Tibial nerve (tissue), 4 donors: ENCODE measurements around the gene ZNF385B.

Experiments used
- EP300 ChIP-seq, 2 donors: sonication (generic); formaldehyde crosslinking; IDR thresholded peaks; one replicate each; pipeline ENCODE4 v1.6.1; 2017; ENCODE audit warnings: antibody characterized with exemption in 2 of 2, mild to moderate bottlenecking in 1 of 2
- POLR2A ChIP-seq, 2 donors: fragments of 450-650 bp; IDR thresholded peaks; one replicate each; pipeline ENCODE4 v1.6.1; 2017; ENCODE audit warnings: antibody characterized with exemption in 2 of 2, mild to moderate bottlenecking in 2 of 2, moderate library complexity in 2 of 2
- TF ChIP-seq, protein P1 (sequence below), 5 experiments: fragments of 200-600 bp in 3 of 5; fragments of 450-650 bp in 2 of 5; sonication (generic) in 3 of 5; IDR thresholded peaks; one replicate each; pipeline ENCODE4 v1.5.1; 2016 to 2019; ENCODE audit warnings: antibody characterized with exemption in 5 of 5, mild to moderate bottlenecking in 3 of 5, moderate library complexity in 2 of 5

DNA sequence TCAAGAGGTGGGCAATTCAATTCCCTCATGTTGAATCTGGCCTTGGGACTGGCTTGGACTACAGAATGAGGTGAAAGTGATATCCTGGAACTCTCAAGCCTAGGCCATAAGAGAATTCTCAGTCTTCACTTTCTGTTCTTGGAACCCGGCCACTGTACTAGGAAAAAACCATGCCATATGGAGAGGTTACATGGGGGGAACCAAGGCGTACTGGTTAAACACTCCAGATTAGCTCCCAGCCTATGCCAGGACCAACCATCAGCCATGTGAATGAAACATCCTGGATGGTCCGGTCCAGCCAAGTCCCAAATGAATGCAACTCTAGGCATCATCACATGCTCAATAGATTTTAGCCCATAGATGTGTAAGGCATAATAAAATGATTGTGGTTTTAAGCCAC, 56.4 kb downstream of the ZNF385B start:
- TF ChIP-seq, protein P1, sequence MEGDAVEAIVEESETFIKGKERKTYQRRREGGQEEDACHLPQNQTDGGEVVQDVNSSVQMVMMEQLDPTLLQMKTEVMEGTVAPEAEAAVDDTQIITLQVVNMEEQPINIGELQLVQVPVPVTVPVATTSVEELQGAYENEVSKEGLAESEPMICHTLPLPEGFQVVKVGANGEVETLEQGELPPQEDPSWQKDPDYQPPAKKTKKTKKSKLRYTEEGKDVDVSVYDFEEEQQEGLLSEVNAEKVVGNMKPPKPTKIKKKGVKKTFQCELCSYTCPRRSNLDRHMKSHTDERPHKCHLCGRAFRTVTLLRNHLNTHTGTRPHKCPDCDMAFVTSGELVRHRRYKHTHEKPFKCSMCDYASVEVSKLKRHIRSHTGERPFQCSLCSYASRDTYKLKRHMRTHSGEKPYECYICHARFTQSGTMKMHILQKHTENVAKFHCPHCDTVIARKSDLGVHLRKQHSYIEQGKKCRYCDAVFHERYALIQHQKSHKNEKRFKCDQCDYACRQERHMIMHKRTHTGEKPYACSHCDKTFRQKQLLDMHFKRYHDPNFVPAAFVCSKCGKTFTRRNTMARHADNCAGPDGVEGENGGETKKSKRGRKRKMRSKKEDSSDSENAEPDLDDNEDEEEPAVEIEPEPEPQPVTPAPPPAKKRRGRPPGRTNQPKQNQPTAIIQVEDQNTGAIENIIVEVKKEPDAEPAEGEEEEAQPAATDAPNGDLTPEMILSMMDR (IDR thresholded peaks at IDR 0.05), result no peak
- TF ChIP-seq EP300 (IDR thresholded peaks at IDR 0.05) (no peak), POLR2A (IDR thresholded peaks at IDR 0.05) (no peak)
